M059J (cell line): ENCODE measurements around the gene SAMD1. TPM values are rescaled to one million over a fixed set of nuclear protein-coding genes. Genes with fewer than 3 reads are reported as not detected.

Experiments used
- DNase-seq: peaks from one replicate; pipeline ENCODE4 v3.0.0-alpha.2; 2012; ENCODE audit warnings: low read depth
- total RNA-seq: library from RNA; depleted of rRNA; stranded (reverse); fragments of >200 nt; shearing (Covaris generic); gene quantifications from 2 replicates; pipeline ENCODE4 v1.2.3, GENCODE V29; 2014

SAMD1 gene
- total RNA-seq, 1 experiment from 2014 or later, result 43.2 TPM

DNA sequence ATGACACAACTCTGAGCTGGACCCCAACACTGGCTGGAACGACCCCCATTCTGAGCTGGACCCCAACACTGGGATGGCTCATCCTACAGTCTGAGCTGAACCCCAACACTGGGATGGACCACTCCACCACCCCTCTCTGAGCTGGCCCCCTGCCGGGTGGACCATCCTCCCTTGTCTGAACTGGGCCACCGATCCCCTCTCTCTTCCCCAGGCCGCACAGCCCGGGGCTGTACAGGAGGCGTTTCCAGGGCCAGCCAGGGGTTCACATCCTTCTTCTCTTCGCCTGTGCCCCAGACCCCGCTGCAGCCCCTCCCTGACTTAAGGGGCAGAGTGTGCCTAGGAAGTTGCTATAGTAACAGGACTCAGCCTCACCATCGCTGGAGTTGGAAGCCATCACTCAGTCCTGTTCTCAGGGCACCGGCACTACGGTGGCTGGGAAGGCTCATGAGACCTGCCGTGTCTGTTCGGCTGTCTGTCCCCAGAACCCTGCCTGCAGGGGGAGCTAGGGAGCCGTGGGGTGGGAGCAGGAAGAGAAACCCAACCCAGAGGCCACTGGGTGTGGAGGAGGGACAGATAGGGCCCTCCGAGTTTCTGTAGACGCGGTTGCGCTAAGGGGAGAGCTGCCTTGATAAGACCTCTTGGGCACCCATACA lies 23.3 kb upstream of the SAMD1 start:
- no peak for DNase-seq

DNA sequence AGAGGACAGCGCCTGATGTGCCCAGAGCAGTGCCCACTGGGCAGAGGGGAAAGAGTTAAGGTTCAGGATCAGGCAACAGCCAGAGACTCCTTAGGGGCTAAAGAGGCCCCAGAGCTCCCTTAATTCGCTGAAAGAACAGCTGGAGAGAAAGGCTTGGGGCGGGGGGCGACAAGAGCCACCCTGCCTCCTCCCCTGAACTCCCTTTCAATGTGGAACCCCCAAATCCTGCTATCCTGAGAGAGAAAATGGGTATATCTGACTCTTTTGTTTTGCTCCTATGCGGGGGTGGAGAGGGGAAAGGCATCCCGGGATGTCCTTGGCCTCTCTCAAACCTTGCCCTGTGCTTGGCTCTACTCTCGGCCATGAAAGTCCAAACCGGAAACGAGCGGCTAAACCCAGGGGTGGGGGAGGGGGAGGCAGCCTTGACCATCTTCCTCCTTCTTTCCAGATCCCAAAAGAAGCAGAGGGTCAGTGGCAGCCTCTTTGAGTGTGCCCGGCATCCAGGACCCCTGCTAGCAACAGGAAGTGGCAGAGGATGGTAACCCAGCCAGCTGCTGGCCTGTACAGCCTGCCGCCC lies 22.3 kb upstream of the SAMD1 start:
- no peak for DNase-seq

DNA sequence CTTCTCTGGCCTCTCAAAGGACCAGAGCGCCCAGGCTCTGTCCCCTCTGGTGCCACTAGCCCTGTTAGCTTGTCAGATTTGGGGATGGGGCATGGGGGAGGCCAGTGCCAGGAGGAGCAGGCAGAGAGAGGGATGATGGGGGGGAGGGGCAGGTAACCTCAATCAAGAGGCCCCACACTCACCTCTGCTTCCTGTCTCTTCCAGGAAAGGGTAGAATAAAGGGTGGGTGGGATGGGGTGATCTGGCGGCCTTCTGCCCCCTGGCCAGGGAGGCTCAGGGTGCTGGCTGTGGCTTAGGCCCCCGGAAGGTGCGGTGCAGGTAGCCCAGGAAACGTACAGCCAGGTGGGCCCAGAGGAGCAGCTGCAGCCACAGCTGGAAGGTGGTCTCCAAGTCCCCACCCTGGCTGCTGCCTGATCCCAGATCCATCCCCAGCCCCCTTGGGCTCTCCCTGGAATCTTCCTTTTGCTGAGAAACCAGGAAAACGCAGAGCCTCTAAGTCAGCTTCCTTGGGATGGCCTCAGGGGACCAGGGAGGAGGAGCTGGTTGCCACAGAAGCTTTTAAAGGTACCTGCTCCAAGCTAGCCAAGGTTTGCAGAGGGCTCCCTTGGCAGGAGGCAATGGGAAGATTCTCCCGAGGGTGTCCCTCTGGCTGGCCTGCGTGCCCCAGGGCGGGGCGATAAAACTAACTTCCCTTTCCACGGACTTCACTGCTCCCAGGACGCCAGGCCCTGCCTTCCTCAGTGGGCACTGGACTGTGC lies 21.7 kb upstream of the SAMD1 start:
- no peak for DNase-seq

DNA sequence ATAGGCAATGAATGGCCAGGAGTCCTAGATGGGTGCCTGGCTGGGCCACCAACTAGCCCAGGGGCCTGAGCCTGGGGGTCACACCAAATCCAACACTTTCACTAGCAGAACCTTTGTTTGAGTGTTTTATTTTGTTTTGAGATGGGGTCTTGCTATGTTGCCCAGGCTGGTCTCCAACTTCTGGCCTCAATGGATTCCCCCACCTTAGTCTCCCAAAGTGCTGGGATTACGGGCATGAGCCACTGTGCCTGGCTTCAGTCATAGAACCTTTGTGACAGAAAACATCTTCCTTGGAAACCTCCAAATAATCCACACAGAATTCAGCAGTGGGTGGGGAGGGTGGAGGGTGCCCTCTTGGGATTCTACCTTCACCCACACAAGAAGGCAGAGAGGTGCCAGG lies 20.9 kb upstream of the SAMD1 start:
- DNase-seq, result no peak

DNA sequence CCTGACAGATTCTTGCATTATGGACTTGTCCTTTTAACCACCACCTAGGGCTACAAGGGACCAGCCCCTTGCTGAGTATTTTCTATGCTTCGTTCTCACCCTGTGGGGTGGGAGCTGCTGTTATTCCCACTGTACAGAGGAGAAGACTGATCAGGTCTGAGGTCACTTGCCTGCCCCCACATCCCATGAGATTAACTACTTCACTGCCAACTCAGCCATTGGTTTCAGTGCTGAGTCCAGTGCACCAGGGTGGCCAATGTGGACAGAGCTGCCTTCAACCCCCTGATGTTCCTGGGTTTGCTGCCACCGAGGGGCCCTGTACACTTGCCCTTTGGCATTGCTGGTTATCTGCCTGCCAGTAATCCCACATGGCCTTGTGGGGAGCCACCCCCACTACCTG lies 20.1 kb upstream of the SAMD1 start:
- no peak for DNase-seq

DNA sequence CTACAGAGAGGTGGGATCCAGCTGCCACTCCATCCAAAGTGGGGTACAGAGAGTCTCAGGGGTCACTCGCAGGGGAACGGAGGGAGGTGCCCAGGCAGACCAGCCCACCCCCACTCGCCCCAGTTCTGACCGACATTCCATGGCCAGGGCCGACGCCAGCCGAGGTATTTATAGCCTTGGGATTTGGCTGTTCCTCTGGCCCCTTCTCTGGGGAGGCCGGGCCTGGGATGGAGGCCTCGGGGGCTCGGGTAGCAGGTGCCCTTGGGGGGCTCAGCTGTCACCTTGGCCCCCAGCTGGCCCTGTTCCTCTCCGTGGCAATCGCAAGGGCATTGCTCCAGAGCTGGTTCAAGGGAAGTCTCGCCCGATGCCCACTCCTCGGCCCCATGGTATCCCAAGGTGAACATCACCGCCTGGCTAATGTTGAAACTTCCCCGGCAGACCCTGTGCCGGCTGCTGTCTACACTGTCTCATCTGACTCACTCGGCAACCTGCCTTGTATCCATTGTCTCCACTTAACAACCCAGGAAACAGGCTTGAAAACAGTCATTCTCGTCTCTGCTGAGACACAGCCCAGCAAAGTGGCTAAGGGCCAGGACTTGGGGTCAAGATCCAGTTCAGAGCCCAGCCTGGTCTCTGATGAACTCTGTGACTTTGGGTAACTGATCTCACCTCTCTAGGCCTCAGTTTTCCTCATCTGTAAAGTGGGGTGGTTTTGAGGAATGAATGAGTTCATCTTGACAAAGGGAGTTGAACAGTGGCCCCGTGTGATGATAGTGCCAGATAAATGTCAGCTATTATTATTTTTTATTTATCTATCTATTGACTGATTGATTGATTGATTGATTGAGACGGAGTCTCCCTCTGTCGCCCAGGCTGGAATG lies 17.3 kb upstream of the SAMD1 start:
- peak; percentile 60 for DNase-seq

DNA sequence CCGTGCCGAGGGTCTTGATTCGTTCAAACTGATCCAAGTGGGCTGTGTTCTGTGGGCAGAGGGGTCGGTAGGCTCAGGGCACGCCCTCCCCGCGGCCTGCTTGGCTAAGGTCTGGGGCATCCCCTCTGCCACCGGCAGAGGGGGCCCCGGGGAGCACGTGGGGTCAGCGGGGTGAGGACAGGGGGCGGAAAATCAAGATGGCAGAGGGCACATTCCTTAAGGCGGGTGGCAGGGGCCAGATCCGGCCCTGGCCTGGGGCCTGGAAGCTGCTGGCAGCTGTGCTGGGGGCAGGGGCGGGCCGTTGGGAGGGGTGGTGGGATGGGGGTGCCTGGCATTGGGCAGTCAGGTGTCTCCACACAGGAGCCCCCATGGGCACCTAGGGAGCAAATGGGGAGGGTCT lies 16.3 kb upstream of the SAMD1 start:
- DNase-seq, result no peak

DNA sequence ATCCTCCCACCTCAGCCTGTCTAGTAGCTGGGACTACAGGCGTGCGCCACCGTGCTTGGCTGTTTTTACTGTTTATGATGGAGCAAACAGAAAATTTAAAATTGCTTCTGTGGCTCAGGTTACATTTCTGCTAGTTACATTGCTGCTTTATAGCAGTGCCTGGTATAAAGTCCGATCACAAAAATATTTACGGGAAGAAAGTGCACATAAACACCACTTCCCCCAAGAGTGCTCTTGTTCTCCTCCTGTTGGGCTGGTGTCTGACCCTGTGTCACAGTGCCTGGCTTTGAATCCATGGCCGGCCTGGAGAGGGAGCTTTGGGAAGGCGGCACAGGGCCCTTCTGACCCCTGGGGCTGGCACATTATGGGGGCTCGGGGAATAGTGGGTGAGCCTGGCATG lies 15.1 kb upstream of the SAMD1 start:
- DNase-seq, result no peak

DNA sequence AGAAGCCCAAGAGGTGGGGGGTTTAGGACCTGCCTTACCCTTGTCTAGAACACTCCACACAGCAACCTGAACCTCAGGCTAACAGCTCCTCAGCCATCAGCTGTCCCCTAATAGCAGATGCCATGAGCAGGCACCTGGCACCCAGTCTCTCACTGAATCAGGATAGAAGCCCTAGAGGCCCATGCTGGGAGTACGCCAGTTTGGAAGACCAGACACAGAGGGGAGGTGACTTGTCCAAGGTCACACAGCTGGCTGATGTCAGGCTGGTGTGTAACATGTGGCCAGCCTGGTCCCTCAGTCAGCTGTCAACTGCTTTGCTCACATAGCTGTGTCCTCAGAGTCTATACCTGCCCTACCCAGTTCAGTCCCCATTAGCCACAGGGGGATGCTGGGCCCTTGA lies 12.8 kb upstream of the SAMD1 start:
- DNase-seq, result no peak

DNA sequence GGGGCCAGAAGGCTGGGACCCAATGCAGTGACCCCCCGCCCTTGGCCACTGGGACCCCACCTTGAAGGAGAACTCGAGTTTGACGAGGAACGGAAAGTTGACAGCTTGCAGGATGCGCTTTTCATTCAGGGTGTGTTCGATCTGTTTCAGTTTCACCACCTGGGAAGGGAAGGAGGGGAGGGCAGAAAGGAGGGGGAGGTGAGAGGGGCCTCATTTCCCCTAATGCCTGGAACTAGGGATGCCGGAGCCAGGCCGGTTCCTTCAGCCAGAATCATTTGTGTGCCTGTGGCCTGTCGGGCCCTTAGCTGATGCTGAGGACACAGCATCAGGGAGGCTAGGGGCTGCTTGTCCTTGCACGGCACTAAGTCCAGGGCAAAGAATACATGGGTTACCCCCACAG lies 12.2 kb upstream of the SAMD1 start:
- DNase-seq, result no peak

DNA sequence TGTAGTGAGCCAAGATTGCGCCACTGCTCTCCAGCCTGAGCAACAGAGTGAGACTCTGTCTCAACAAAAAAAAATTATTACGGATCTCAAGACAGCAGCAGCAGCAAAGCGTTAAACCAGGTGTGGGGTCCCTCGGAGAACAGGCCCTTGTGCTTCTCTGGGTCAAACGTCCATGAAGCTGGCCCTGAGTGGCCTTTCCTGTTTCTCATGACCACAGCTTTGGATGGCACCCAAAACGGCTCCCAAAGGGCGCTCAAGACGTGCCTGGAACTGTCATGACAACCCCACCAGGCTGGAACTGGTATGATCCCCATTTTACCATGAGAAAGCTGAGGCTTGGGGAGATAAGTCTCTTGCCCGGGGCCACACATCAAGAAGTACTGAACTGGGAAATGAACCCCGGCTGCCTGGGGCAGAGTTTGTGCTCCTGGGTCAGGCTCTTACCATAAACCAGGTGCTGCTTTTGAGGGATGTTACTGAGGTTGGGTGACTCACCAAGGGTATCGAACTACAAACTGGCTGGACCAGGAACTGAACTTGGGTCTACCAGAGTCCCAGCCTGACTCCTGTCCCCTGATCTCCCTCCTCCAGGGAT lies 11.6 kb upstream of the SAMD1 start:
- DNase-seq, result peak; percentile 40

DNA sequence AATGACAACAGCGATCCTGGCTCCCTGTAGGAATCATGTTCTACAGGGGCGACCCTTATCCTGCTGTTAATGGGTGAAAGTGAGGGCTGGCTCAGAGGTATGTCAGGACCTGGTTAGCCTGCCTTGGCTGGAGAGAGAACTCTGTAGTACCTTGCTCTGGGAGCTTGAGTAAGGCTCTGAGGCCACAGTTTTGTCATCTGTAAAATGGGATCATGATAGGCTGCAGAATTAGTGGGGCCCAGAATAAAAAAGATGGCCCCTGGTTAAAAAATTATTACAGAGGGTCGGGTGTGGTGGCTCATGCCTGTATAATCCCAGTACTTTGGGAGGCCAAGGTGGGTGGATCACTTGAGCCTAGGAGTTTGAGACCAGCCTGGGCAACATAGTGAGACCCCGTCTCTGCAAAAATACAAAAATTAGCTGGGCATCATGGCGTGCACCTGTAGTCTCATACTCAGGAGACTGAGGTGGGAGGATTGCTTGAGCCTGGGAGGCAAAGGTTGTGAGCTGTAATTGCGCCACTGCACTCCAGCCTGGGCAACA lies 10.5 kb upstream of the SAMD1 start:
- no peak for DNase-seq

DNA sequence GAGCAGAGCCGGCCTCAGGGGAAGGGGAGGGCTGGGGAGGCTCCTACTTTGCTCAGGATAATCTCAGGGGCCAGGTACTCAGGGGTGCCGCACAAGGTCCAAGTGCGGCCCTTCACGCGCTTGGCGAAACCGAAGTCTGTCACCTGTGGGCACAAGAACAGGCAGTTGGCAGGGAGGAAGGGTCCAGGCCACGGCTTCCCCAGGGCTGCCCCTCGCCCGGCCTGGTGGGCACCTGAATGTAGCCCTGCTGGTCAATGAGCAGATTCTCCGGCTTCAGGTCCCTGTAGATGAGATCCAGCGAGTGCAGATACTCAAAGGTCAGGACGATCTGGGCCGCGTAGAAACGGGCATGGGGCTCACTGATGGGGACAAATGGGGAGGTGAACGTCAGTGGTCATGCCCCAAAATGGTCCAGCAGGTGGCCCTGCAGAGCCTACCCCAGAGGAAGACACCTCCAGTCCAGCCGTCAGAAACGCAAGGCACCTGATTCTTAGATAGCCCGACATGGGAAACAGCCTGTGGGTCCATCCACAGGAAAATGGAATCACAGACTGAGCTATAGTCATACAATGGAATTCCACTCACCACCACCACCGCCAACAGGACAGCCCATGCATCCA lies 7.1 kb upstream of the SAMD1 start:
- no peak for DNase-seq

DNA sequence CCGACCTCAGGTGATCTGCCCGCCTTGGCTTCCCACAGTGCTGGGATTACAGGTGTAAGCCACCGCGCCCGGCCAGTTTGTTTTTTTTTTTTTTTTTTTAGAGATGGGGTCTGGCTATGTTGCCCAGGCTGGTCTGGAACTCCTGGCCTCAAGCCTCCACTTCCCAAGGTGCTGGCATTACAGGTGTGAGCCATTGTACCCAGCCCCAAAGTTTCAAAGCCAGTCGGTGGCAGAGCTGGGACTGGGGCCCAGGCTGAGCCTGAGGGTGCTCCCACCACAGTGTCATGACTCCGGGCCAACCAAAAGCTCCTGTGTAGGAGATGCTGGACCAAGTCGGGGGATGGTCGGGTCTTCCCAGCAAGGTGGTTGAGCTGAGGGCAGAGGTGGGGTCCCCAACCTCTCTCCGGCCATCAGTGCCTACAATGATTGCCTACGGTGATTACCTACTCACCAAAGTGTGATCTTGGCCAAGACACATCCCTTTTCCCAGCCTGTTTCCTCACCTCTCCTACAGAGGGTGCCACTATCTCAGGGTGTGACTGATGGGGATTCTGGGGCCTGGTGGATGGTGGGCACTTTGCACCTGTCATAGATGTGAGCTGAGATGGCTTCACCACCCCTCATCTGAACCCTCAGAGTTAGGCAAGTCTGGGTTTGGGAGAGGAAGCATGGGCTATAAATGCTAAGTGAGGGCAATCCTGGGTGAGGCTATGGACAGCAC lies 5.9 kb upstream of the SAMD1 start:
- DNase-seq, result no peak

DNA sequence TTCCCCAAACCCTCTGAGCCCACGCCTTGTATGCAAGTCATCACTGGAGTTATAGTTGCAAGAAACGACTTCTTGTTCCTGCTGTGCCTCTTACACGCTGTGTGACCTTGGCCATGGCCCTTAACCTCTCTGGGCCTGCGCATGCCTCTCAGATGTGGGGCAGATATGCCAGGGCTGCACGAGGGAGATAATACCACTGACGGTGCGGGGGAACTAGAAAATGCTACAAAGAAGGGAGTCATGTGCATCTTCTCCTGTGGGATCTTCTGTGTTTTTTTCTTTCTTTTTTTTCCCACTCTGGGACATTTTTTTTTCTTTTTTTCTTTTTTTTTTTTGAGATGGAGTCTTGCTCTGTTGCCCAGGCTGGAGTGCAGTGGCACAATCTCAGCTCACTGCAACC lies 4.3 kb upstream of the SAMD1 start:
- DNase-seq, result no peak

DNA sequence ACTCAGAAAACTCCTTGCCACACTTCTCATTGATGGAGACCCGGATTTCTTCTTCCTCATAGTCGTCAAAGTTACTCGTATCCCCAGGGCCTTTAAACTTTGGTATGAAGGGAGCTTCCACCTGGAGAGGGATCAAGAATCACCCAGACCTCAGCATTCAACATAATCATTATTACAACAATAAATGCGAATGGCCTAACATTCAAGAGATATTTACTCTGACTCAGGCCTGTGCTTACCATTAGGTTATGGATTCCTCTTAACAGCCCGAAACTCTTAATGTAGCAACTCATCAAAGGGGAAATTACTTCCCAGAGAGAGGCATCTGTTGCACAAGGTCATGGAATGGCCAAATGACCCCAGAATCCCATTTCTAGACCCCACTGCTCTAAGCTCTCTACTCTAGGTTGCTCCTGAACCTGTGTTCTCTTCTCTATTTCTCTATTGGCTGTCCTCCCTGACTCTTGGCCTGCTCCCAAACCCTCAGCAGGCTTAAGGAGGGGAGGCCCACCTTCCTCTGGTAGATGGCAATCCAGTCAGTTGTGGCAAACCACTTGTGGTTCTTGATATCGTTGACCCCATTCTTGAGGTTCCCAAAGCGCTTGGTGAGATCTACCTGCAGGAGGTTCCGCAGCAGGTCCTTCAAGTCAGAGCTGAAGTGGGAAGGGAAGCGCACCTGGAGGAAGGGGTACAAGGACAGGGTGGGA lies 2.7 kb upstream of the SAMD1 start:
- no peak for DNase-seq

DNA sequence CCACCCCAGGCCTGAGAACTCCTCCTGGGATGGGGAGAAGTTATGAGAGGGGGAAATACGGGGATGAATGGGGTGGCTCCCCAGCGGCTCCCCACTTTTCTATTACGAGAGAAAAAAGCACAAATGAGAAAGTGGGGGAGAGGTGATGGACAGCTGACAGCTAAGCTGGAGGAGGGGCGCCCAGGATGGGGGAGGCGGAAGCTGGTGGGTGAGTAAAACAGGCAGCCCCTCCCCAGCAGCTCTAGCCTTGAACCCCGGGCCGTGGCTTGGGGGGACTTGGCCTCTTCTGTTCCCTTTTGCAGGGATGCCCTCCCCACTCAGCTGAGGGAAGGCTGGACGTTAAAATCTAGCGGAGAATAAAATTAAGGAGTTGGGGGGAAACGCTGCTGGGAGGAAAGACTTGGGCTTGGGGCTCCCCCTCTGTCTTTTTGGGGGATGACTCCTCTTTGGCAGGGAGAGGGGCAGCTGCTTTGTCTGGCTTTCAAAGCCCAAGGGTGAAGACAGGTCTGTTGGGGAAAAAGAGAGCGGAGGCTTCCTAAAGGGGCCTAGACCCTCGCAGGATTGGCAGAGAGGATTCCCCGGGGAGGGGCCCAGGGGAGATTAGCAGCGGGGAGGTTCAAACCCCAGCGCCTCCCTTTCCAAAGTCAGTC lies 1.4 kb upstream of the SAMD1 start:
- DNase-seq, result no peak

DNA sequence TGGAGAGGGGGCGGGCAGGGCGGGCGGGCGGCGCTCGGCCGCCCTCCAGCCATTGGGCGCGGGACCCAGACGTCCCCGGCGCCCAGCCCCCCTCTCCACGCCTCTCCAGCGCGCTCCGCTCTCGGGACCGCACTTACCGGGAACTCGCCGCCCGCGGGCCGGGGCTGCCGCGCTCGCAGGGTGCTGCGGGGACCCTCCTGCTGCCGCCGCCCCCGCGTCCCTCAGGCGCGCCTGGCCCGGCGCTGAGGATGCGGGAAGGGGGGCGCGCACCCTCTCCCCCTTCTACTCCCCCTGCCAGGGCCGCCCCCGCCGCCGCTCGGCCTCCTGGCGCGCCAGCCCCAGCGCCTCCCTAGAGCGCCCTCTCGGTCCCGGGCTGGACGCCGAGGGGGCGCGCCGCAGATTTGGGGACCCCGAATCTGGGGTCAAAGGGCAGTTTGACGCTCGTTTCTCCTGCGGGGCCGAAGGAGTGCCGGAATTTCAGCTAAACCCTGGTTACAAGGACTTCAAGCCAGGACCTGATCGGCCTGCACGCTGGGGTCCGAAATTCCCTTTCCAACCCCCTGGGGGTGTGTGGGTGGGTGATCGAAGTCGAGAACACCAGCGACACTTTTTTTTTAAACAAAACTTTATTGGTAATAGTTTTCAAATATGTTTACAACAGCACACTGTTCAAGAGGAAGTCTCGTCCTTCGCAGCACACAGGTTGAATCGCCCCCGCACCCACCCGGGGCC lies 696 bp upstream of the SAMD1 start:
- peak; percentile 56 for DNase-seq
